ENCODE data around the gene LPAR1. TPM values are rescaled to one million over a fixed set of nuclear protein-coding genes. Genes with fewer than 3 reads are reported as not detected.
A peak's percentile ranks its signal among the peaks of the same experiment; 100 is the strongest.
"Not testable (repeated sequence)": the region's sequence is repeated elsewhere in the genome, so short reads cannot be mapped to it uniquely, and the experiment has no call there.

Gene LPAR1
- total RNA-seq, 8 experiments from 2014 or later: 0.69 to 128 (median 8.0) TPM

DNA sequence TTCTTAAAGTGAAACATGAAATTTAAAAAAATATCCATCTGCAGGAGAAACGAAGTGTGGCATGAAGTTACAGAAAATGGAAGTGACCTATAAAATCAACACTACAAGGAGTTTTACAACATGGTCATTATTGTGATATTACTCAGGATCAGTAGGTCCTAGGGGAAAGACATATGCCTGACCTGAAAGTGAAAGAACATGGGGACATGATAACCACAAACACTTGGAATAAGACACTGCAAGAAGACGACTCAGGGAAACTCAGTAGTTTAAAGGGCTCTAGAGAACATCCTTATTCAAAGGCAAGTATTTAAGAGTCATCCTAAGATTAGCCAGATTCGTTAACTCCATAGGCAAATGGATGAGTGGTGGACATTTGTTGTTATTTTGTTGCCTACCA, 19.9 kb upstream of the LPAR1 start:
- in situ Hi-C loops (cut with MboI; ENCODE audit: low pct_unique_long_range_greater_than_20kb in 2 of 9, low sequenced_read_pairs in 9 of 9, unreplicated experiment in 9 of 9): loop anchor here in 2 of 9 experiments (25.0 kb wide), 2 partner anchors 129 to 229 kb away; no protein-coding TSS in a partner anchor
- no peak for ATAC-seq (replicated peaks in 6 of 8)
- no peak overlapping the region for H3K4me3 ChIP-seq
- WGBS, 10 experiments: 40 to 100% (median 80%) methylated on average over 1 to 3 of the region's 3 CpGs
- H3K4me1 ChIP-seq (replicated peaks in 1 of 2): no peaks in the 10 kb centered on the region
- H3K27ac ChIP-seq: no peak overlapping the region

DNA sequence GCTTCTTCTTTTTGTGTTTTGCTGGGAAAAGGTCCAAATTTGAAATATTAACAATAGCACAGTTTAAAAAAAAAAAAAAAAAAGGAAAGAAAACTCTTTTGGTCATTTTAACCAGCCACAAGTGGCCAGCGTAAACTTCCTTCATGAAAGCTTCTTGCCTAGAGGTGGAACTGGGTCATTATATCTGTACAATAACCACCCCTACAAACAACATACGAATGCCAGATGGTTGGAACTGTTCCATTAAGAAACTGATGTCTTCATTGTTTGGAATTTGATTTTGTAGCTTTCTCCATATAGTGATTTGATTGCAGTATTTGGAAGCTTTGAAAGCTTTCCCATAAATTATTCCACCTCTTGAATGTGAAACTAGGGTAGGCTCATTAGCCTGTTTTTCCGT, 18.3 kb upstream of the LPAR1 start:
- in situ Hi-C loops (cut with MboI; ENCODE audit: low pct_unique_long_range_greater_than_20kb in 2 of 9, low sequenced_read_pairs in 9 of 9, unreplicated experiment in 9 of 9): loop anchor here in 2 of 9 experiments (25.0 kb wide), 2 partner anchors 131 to 231 kb away; no protein-coding TSS in a partner anchor
- H3K4me3 ChIP-seq: no peak overlapping the region
- ATAC-seq (replicated peaks in 6 of 8): peak in 3 of 8 experiments; percentile 52 to 84 (median 73)

DNA sequence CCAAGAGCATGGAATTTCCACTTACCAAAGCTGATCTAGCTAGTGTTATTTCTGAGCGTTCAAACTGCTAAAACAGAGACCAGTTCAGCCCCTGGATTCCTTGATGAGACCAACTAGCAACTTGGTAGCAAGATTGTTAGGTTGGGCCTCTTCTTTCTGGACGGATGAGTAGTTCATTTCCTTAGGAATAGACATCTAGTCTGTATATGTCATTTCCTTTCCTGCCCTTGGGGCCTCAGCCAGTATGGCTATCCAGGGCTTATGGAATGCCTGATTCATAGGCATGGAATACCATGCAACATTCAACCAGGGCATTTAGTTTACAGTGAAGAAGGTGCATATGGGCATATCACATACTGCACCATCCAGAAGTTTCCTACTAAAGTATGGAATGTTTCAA, 14.5 kb upstream of the LPAR1 start:
- in situ Hi-C loops (cut with MboI; ENCODE audit: low pct_unique_long_range_greater_than_20kb in 2 of 9, low sequenced_read_pairs in 9 of 9, unreplicated experiment in 9 of 9): loop anchor here in 2 of 9 experiments (25.0 kb wide), 2 partner anchors 135 to 235 kb away; no protein-coding TSS in a partner anchor
- no peak overlapping the region for H3K27ac ChIP-seq
- WGBS, 10 experiments: 50 to 92% (median 67%) methylated on average over 1 to 2 of the region's 2 CpGs; no CpG with 5 or more reads in 3 of the 10 experiments
- H3K4me1 ChIP-seq (replicated peaks in 1 of 2): no peaks in the 10 kb centered on the region
- H3K4me3 ChIP-seq: no peak overlapping the region
- no peak for ATAC-seq (replicated peaks in 6 of 8)

More for the DNA sequence above, 18.3 kb upstream of the LPAR1 start:
- no peaks in the 10 kb centered on the region for H3K4me1 ChIP-seq (replicated peaks in 1 of 2)
- 0 to 94% (median 84%) methylated on average over 2 to 3 of the region's 3 CpGs; no CpG with 5 or more reads in 1 of the 10 experiments for WGBS, 10 experiments
- no peak overlapping the region for H3K27ac ChIP-seq

DNA sequence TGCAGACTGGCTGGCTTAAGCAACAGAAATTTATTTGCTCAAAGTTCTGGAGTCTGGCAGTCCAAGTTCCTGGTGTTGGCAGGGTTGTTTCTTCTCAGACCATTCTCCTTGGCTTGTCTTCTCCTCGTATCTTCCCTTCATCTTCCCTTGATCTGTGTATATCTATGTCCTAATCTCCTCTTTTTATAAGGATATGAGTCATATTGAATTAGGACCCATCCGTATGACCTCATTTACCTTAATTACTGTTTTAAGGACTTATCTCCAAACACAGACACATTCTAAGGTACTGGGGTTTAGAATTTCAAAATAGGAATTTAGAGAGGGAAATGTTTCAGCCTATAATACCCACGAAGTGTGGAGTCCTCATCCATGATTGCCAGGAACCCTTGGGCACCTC, 13.1 kb upstream of the LPAR1 start:
- no peak for ATAC-seq (replicated peaks in 6 of 8)
- 13 to 67% (median 58%) methylated on average over 1 to 3 of the region's 3 CpGs; no CpG with 5 or more reads in 1 of the 10 experiments for WGBS, 10 experiments
- in situ Hi-C loops (cut with MboI; ENCODE audit: low pct_unique_long_range_greater_than_20kb in 2 of 9, low sequenced_read_pairs in 9 of 9, unreplicated experiment in 9 of 9): loop anchor here in 2 of 9 experiments (25.0 kb wide), 2 partner anchors 136 to 236 kb away; no protein-coding TSS in a partner anchor

DNA sequence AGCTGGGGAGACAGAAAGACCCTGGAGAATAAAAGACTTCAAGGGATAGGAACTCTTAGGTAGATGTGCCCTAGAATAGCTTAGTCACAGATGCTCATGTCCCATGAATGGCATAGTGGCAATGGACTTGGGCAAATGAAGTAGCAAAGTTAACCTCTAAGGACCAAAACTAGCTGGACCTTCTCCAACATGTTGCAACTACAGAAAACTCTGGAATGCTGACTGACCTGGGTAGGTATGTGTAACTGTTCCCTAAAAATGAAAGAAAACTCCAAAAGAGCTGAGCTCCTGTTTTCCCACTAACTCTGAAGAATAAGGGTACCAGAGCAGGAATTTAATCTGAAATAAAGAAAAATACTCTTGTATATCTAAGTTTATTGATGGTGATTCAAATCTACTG, 12.5 kb upstream of the LPAR1 start:
- H3K4me1 ChIP-seq (replicated peaks in 1 of 2): no peaks in the 10 kb centered on the region
- no peak for ATAC-seq (replicated peaks in 6 of 8)
- no peak overlapping the region for H3K27ac ChIP-seq
- no peak overlapping the region for H3K4me3 ChIP-seq
- in situ Hi-C loops (cut with MboI; ENCODE audit: low pct_unique_long_range_greater_than_20kb in 2 of 9, low sequenced_read_pairs in 9 of 9, unreplicated experiment in 9 of 9): loop anchor here in 2 of 9 experiments (25.0 kb wide), 2 partner anchors 136 to 236 kb away; no protein-coding TSS in a partner anchor

More for the DNA sequence above, 13.1 kb upstream of the LPAR1 start:
- no peaks in the 10 kb centered on the region for H3K4me1 ChIP-seq (replicated peaks in 1 of 2)
- H3K27ac ChIP-seq: no peak overlapping the region
- H3K4me3 ChIP-seq: no peak overlapping the region

DNA sequence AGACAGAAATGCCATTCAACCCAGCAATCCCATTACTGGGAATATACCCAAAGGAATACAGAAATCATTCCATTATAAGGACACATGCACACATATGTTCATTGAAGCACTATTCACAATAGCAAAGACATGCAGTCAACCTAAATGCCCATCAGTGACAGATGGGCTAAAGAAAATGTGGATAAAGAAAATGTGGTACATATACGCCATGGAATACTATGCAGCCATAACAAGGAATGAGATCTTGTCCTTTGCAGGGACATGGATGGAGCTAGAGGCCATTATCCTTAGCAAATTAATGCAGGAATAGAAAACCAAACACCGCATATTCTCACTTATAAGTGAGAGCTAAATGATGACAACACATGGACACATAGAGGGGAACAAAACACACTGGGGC, 9.0 kb upstream of the LPAR1 start:
- in situ Hi-C loops (cut with MboI; ENCODE audit: low pct_unique_long_range_greater_than_20kb in 2 of 9, low sequenced_read_pairs in 9 of 9, unreplicated experiment in 9 of 9): loop anchor here in 2 of 9 experiments (25.0 kb wide), 3 partner anchors 240 to 410 kb away; partner anchors contain the start of gene MUSK (in 1 of the 2)
- H3K4me1 ChIP-seq (replicated peaks in 1 of 2); H3K4me3 ChIP-seq; H3K27ac ChIP-seq; ATAC-seq (replicated peaks in 6 of 8): not testable (repeated sequence)
- 75 to 100% (median 100%) methylated on average over 1 to 2 of the region's 2 CpGs; no CpG with 5 or more reads in 2 of the 10 experiments for WGBS, 10 experiments

DNA sequence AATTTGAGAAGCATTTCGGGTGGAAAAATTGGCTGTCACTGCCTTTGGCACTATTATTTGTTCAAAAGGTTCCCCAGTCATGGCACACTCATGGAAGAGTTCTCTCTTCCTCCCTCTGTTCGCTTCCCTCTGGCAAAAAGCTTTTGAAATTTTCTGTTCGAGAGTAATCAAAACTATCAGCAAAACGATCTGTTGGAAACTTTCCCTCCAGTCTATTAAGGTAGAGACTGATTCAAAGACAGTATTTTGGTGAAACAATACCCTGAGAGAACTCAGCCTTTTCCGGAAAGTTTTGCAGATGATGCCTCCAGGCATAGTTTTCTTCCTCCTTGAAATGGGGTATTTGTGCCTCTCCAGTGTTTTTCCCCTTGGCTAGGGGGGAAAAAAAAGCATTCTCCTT, 3.6 kb upstream of the LPAR1 start:
- in situ Hi-C loops (cut with MboI; ENCODE audit: low pct_unique_long_range_greater_than_20kb in 2 of 9, low sequenced_read_pairs in 9 of 9, unreplicated experiment in 9 of 9): loop anchor here in 2 of 9 experiments (25.0 kb wide), 3 partner anchors 245 to 405 kb away; partner anchors contain the start of gene MUSK (in 1 of the 2)
- Histone ChIP-seq H3K4me3 (no peak overlapping the region), H3K27ac (no peak overlapping the region), H3K4me1 (replicated peaks in 1 of 2) (peaks cover 0 to 5% of the 10 kb centered on the region in 2 donors)
- no peak for ATAC-seq (replicated peaks in 6 of 8)
- WGBS, 10 experiments: 50 to 89% (median 81%) methylated on average over 3 to 5 of the region's 5 CpGs; no CpG with 5 or more reads in 1 of the 10 experiments

DNA sequence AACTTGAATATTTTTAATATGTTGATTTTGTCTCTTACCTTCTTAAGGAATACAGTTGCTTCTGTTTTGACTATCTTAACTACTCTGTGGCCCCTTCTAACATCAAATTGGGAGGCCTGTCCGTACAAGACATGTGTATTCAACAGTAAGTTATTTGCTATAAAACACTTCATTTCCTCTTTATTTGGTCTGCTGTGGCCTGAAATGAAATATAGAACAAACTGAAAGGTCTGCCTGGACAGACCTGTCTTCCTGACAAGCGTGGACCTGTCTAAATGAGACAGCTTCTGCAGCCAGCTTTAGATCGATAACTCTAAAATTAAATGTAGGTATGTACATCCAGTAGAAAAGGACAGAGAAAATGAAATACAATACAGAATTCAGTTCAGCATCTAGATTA, 2.2 kb upstream of the LPAR1 start:
- Histone ChIP-seq H3K27ac (no peak overlapping the region), H3K4me3 (no peak overlapping the region), H3K4me1 (replicated peaks in 1 of 2) (peaks cover 4 to 14% of the 10 kb centered on the region in 2 donors)
- in situ Hi-C loops (cut with MboI; ENCODE audit: low pct_unique_long_range_greater_than_20kb in 2 of 9, low sequenced_read_pairs in 9 of 9, unreplicated experiment in 9 of 9): loop anchor here in 2 of 9 experiments (25.0 kb wide), 3 partner anchors 247 to 403 kb away; partner anchors contain the start of gene MUSK (in 1 of the 2)
- WGBS, 10 experiments: 89 to 100% (median 97%) methylated on average over 1 to 3 of the region's 3 CpGs; no CpG with 5 or more reads in 1 of the 10 experiments
- no peak for ATAC-seq (replicated peaks in 6 of 8)

DNA sequence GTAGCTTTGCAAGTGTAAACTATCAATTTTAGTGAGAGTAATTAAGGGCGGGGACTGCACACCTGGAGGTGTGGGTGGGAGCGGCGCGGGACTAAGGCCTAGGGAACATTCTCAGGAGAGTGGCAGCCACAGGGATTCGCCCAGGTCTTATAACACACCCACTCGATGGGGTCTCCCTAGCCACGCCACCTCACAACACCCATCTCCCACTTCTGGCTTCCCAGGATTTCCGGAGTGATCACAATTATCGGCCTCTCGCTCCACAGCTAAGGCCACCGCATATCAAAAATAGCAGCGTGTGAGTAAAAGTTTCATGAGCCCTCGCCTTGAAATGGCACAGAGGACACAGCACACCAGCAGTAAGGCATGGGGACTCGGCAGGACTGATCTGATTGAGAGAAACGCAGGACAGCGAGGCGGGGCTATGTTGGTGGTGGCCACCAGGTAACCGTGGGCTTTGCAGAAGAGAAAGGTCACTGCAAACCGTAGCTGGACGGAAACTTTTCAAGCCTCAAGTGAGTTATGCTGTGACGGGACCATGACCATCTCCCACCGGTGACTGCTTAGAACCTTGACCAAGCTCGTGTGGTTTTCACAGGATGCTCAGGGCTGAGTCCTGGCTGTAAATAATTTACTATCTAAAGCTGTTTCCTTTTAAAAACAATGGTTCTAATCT, 1.1 kb upstream of the LPAR1 start:
- ATAC-seq (replicated peaks in 6 of 8): no peak
- 37 to 100% (median 62%) methylated on average over 1 to 12 of the region's 23 CpGs for WGBS, 10 experiments
- H3K4me1 ChIP-seq (replicated peaks in 1 of 2): peaks cover 4 to 14% of the 10 kb centered on the region in 2 donors
- H3K4me3 ChIP-seq: peak overlapping the region in 1 of 5 donors; percentile 50
- in situ Hi-C loops (cut with MboI; ENCODE audit: low pct_unique_long_range_greater_than_20kb in 2 of 9, low sequenced_read_pairs in 9 of 9, unreplicated experiment in 9 of 9): loop anchor here in 2 of 9 experiments (25.0 kb wide), 3 partner anchors 248 to 402 kb away; partner anchors contain the start of gene MUSK (in 1 of the 2)
- no peak overlapping the region for H3K27ac ChIP-seq

DNA sequence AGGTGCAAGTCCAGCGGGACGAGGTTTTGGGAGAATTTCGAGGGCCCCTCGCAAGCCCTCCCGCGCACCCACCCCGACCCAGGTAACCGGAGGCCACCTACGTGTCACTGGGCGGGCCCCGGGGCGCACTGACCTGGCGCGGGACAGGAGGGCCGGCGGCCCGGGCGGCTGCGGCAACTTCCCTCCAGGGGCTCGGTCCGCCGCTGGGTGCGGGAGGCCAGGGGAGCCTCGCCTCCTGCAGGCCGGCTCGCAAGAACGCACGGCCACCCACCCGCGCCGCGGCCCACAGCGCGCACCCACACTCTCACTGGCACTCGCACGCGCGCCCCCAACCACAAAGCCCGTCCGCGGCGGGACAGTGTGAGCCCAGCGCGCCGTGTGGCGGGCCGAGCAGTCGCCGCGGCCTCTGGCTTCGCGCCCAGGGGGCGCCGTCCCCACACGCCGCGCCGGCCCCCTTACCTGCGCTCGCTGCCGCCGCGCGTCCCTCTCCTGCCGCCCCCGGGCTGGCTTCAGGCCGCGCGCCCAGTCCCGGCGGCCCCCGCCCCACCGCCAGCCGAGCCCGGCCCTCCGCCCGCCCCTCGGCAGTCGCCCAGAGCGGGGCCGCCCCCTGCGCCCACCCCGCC, 451 bp downstream of the LPAR1 start:
- WGBS, 10 experiments: 0% methylated on average over 4 to 9 of the region's 83 CpGs; no CpG with 5 or more reads in 8 of the 10 experiments

DNA sequence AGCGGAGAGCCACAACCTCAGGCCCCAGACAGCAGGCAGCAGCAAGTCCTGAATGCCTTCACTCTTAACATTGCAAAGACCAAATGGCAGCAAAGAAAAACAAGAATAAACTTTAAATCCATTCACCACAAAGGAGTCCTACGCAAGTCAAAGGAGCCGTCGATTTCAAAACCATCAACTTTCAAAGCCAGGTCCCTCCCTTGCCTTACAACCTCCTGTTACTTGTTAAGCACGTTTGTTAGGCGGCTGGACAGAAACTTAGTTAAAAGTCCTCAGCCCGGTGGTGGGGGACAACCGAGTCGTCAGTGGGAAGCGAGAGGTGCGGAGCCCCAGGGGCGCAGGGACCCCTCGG, 938 bp downstream of the LPAR1 start:
- ATAC-seq (replicated peaks in 6 of 8): peak in 4 of 8 experiments; percentile 0 to 7 (median 0)
- WGBS, 10 experiments: 0 to 60% (median 15%) methylated on average over 1 to 9 of the region's 13 CpGs; no CpG with 5 or more reads in 2 of the 10 experiments
- Histone ChIP-seq H3K27ac (no peak overlapping the region), H3K4me3 (peak overlapping the region; percentile 41 to 57 (median 50)), H3K4me1 (replicated peaks in 1 of 2) (peaks cover 4 to 14% of the 10 kb centered on the region in 2 donors)
- in situ Hi-C loops (cut with MboI; ENCODE audit: low pct_unique_long_range_greater_than_20kb in 2 of 9, low sequenced_read_pairs in 9 of 9, unreplicated experiment in 9 of 9): loop anchor here in 2 of 9 experiments (25.0 kb wide), 3 partner anchors 250 to 400 kb away; partner anchors contain the start of gene MUSK (in 1 of the 2)

More for the DNA sequence above, 451 bp downstream of the LPAR1 start:
- peak; percentile 16 to 90 (median 86) for ATAC-seq (replicated peaks in 6 of 8)
- in situ Hi-C loops (cut with MboI; ENCODE audit: low pct_unique_long_range_greater_than_20kb in 2 of 9, low sequenced_read_pairs in 9 of 9, unreplicated experiment in 9 of 9): loop anchor here in 2 of 9 experiments (25.0 kb wide), 3 partner anchors 249 to 401 kb away; partner anchors contain the start of gene MUSK (in 1 of the 2)
- Histone ChIP-seq H3K27ac (no peak overlapping the region), H3K4me1 (replicated peaks in 1 of 2) (peaks cover 4 to 14% of the 10 kb centered on the region in 2 donors), H3K4me3 (peak overlapping the region; percentile 41 to 57 (median 50))

DNA sequence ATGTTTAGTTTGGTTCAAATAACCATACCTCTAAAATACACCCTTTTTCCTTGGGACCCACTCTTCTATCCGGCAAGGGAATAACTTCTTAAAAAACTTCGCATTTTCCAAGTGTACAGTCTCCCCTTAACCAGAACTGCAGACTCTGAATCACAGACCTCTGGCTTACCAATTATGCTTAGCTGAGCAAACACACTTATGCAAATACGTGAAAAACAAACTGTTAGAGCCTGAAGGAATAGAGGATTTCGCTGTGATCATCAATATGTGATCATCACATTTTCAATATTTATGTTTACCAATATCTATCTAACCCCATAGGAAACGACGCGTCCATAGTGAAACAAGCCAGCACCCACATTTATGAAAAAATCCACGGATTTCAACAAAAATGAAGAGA, 1.3 kb downstream of the LPAR1 start:
- 0 to 16% (median 6%) methylated on average over 4 to 8 of the region's 8 CpGs; no CpG with 5 or more reads in 1 of the 10 experiments for WGBS, 10 experiments
- H3K4me1 ChIP-seq (replicated peaks in 1 of 2): peaks cover 4 to 14% of the 10 kb centered on the region in 2 donors
- peak in 3 of 8 experiments; percentile 6 to 38 (median 8) for ATAC-seq (replicated peaks in 6 of 8)
- H3K27ac ChIP-seq: no peak overlapping the region
- in situ Hi-C loops (cut with MboI; ENCODE audit: low pct_unique_long_range_greater_than_20kb in 2 of 9, low sequenced_read_pairs in 9 of 9, unreplicated experiment in 9 of 9): loop anchor here in 2 of 9 experiments (25.0 kb wide), 3 partner anchors 250 to 400 kb away; partner anchors contain the start of gene MUSK (in 1 of the 2)
- H3K4me3 ChIP-seq: peak overlapping the region; percentile 41 to 57 (median 50)

All from motor neuron (in vitro differentiated cells).